WERI-Rb-1 (cell line): ENCODE data around the gene RANBP2.

Experiments used
- DNase-seq: peaks from one replicate; pipeline ENCODE4 v3.0.0-alpha.2; 2020
- H3K27ac ChIP-seq: fragments of 250-450 bp; sonication (Bioruptor Pico); 2 replicates; pipeline ENCODE4 v1.5.1; 2020; ENCODE audit warnings: mild to moderate bottlenecking, moderate library complexity
- H3K27me3 ChIP-seq: fragments of 250-450 bp; sonication (Bioruptor Pico); 2 replicates; pipeline ENCODE4 v1.5.1; 2021; ENCODE audit warnings: mild to moderate bottlenecking, low read depth, moderate library complexity; ENCODE audit not compliant: insufficient read depth, severe bottlenecking
- H3K36me3 ChIP-seq: fragments of 250-450 bp; sonication (Bioruptor Pico); 2 replicates; pipeline ENCODE4 v1.5.1; 2020; ENCODE audit warnings: mild to moderate bottlenecking, moderate library complexity
- H3K4me3 ChIP-seq: 2 replicates; pipeline ENCODE4 v1.5.1; 2011; ENCODE audit warnings: low read depth, mild to moderate bottlenecking, control low read depth, low read length
- H3K9me3 ChIP-seq: fragments of 250-450 bp; sonication (Bioruptor Pico); 2 replicates; pipeline ENCODE4 v1.5.1; 2021; ENCODE audit warnings: mild to moderate bottlenecking, moderate library complexity; ENCODE audit not compliant: severe bottlenecking
- TF ChIP-seq, protein P1 (sequence below): IDR thresholded peaks from 2 replicates; pipeline ENCODE4 v1.5.1; 2011; ENCODE audit warnings: low read depth, mild to moderate bottlenecking, control low read depth, inconsistent platforms, low read length

The RANBP2 gene

DNA sequence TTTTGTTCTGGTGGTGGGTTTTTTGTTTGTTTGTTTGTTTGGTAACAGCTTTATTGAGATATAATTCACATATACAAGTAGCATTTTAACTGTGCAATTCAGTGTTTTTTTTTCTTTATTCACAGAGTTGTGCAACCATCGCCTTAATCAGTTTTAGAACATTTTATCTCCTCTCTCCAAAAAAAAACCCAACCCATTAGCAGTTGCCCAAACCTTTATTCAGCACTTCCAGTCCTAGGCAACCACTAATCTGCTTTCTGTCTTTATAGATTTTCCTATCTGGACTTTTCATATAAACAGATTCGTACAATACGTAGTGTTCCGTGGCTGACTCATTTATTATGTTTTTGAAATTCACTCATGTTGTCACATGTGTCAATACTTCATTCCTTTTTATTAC is 106.0 kb downstream of the RANBP2 start:
- H3K4me3 ChIP-seq = no peak overlapping the region
- no peak overlapping the region for H3K27ac ChIP-seq
- peaks cover 22% of the 10 kb centered on the region for H3K36me3 ChIP-seq
- DNase-seq = no peak
- H3K9me3 ChIP-seq = no peaks in the 10 kb centered on the region
- H3K27me3 ChIP-seq = no peaks in the 10 kb centered on the region
- TF ChIP-seq, protein P1, sequence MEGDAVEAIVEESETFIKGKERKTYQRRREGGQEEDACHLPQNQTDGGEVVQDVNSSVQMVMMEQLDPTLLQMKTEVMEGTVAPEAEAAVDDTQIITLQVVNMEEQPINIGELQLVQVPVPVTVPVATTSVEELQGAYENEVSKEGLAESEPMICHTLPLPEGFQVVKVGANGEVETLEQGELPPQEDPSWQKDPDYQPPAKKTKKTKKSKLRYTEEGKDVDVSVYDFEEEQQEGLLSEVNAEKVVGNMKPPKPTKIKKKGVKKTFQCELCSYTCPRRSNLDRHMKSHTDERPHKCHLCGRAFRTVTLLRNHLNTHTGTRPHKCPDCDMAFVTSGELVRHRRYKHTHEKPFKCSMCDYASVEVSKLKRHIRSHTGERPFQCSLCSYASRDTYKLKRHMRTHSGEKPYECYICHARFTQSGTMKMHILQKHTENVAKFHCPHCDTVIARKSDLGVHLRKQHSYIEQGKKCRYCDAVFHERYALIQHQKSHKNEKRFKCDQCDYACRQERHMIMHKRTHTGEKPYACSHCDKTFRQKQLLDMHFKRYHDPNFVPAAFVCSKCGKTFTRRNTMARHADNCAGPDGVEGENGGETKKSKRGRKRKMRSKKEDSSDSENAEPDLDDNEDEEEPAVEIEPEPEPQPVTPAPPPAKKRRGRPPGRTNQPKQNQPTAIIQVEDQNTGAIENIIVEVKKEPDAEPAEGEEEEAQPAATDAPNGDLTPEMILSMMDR = no peak

DNA sequence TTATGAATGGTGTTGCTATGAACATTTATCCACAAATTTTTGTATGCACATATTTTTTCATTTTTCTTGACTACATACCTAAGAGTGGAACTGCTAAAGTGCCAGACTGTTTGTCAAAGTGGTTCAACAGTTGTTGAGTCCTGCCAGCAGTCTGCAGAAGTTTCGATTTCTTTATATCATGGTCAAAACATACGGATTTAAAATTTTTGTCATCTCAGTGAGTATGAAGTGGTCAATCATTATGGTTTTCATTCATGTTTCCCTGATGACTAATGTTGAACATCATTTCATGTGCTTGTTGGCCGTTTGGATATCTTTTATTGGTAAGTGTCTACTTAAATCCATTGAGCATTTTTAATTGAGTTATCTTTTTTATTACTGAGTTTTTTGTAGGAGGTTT is 106.5 kb downstream of the RANBP2 start:
- Histone ChIP-seq H3K27me3 (no peaks in the 10 kb centered on the region), H3K36me3 (peaks cover 17% of the 10 kb centered on the region), H3K27ac (no peak overlapping the region), H3K9me3 (no peaks in the 10 kb centered on the region), H3K4me3 (no peak overlapping the region)
- DNase-seq = no peak
- TF ChIP-seq, protein P1 = no peak

DNA sequence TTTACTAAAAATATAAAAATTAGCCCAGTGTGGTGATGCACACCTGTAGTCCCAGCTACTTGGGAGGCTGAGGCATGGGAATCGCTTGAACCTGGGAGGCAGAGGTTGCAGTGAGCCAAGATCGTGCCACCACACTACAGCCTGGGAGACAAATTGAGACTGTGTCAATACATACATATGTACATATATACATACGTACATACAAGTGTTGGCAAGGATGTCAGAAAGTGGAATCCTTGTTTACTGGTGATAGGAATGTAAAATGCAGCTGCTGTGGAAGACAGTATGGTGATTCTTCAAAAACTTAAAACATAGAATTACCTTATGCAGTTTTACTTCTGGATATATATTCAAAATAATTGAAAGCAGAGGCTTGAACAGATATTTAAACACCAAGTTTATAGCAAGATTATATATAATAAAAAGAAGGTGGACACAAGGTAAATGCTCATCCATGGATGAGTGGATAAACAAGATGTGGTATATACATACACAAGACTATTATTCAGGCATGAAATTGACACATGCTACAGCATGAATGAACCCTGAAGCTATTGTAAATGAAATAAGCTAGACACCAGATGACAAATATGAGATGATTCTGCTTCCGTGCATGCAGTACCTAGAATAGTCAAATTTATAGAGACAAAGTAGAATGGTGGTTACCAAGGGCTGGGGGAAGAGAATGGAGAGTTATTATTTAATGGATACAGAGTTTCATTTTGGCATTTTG is 110.5 kb downstream of the RANBP2 start:
- Histone ChIP-seq H3K36me3 (peaks cover 4% of the 10 kb centered on the region), H3K4me3 (no peak overlapping the region), H3K9me3 (no peaks in the 10 kb centered on the region), H3K27ac (no peak overlapping the region), H3K27me3 (no peaks in the 10 kb centered on the region)
- DNase-seq = no peak
- TF ChIP-seq, protein P1 = no peak

DNA sequence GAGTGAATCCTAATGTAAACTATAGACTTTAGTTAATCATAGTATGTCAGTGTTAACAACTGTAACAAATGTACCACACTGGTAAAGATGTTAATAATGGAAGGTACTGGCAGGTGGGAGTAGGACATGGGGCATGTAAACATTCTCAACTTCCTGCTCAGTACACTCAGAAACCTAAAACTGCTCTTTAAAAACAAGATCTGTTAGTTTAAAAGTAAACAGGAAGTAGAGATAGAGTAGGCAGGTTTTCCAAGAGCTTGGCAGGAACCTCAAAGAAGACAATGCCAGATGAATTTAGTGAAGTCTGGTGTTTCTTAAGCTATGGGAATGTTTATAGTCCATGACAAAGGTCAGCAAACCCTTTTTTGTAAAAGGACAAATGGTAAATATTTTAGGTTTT is 113.9 kb downstream of the RANBP2 start:
- no peaks in the 10 kb centered on the region; the same call in 1 of the 2 replicates for H3K36me3 ChIP-seq

DNA sequence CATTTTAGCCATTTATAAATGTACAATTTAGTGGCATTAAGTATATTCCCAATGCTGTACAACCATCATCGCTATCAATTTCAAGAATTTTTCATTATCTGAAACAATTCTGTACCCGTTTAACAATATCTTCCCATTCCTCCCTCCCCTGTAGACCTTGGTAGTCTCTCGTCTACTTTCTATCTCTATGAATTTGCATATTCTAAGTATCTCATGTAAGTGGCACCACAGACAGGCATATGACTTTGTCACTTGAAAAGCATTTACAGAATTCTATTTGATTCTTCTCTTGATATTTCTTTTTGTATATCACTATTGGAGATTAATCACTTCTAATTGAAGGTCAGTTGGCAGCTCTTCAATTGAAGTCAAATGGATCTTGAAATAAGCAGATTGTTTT is 115.3 kb downstream of the RANBP2 start:
- Histone ChIP-seq H3K4me3 (no peak overlapping the region), H3K9me3 (no peaks in the 10 kb centered on the region)

More for the DNA sequence above, 113.9 kb downstream of the RANBP2 start:
- H3K27me3 ChIP-seq = no peaks in the 10 kb centered on the region
- no peaks in the 10 kb centered on the region for H3K9me3 ChIP-seq
- no peak overlapping the region for H3K27ac ChIP-seq
- TF ChIP-seq, protein P1 = no peak
- no peak overlapping the region for H3K4me3 ChIP-seq
- no peak for DNase-seq

More for the DNA sequence above, 115.3 kb downstream of the RANBP2 start:
- DNase-seq = no peak
- H3K27me3 ChIP-seq = no peaks in the 10 kb centered on the region
- no peaks in the 10 kb centered on the region; the same call in none of the 2 replicates for H3K36me3 ChIP-seq
- TF ChIP-seq, protein P1 = no peak
- no peak overlapping the region for H3K27ac ChIP-seq
